Spleen (tissue), 11 donors: ENCODE data around the gene MYL12A. TPM values are rescaled to one million over a fixed set of nuclear protein-coding genes. Genes with fewer than 3 reads are reported as not detected.
"Not testable (repeated sequence)": the region's sequence is repeated elsewhere in the genome, so short reads cannot be mapped to it uniquely, and the experiment has no call there.

Experiments used
- DNase-seq: peaks from one replicate; pipeline ENCODE4 v3.0.0-alpha.2; 2020
- H3K27ac ChIP-seq, 8 donors: fragments of 200-600 bp; sonication (generic) in 7 of 8; 1 replicate in 4 of 8; 2 replicates in 4 of 8; pipeline versions ENCODE4 v1.5.0 to v1.8.0; 2016 to 2021; ENCODE audit warnings: inconsistent platforms in 4 of 8, mild to moderate bottlenecking in 4 of 8, moderate library complexity in 1 of 8
- H3K27me3 ChIP-seq, 7 donors: fragments of 200-600 bp; sonication (generic) in 6 of 7; replicated peaks in 1 of 7; 1 replicate in 4 of 7; 2 replicates in 3 of 7; pipeline versions ENCODE4 v1.5.0 to v1.8.0; 2016 to 2021; ENCODE audit warnings: inconsistent platforms in 3 of 7, mild to moderate bottlenecking in 1 of 7
- H3K36me3 ChIP-seq, 6 donors: fragments of 200-600 bp; sonication (generic) in 5 of 6; 1 replicate in 4 of 6; 2 replicates in 2 of 6; pipeline versions ENCODE4 v1.5.0 to v1.8.0; 2016 to 2021; ENCODE audit warnings: inconsistent platforms in 2 of 6
- H3K4me1 ChIP-seq, 6 donors: fragments of 200-600 bp; sonication (generic) in 5 of 6; 1 replicate in 3 of 6; 2 replicates in 3 of 6; pipeline versions ENCODE4 v1.5.0 to v1.8.0; 2016 to 2021; ENCODE audit warnings: inconsistent platforms in 3 of 6
- H3K4me3 ChIP-seq, 8 donors: fragments of 200-600 bp; sonication (generic) in 7 of 8; 1 replicate in 4 of 8; 2 replicates in 4 of 8; pipeline versions ENCODE4 v1.5.0 to v1.8.0; 2016 to 2021; ENCODE audit warnings: inconsistent platforms in 4 of 8, mild to moderate bottlenecking in 4 of 8, moderate library complexity in 2 of 8
- H3K9me3 ChIP-seq, 8 donors: fragments of 200-600 bp; sonication (generic) in 7 of 8; 1 replicate in 4 of 8; 2 replicates in 4 of 8; pipeline versions ENCODE4 v1.5.0 to v1.8.0; 2016 to 2021; ENCODE audit warnings: inconsistent platforms in 4 of 8
- CTCF ChIP-seq, 11 experiments: fragments of 200-600 bp in 7 of 11; fragments of 450-650 bp in 4 of 11; sonication (generic) in 4 of 11; IDR thresholded peaks in 8 of 11; conservative IDR thresholded peaks in 3 of 11; 1 replicate in 7 of 11; 2 replicates in 4 of 11; pipeline versions ENCODE4 v1.4.0 to v1.8.0; 2016 to 2021; ENCODE audit warnings: antibody characterized with exemption in 11 of 11, inconsistent platforms in 4 of 11, mild to moderate bottlenecking in 1 of 11
- POLR2A ChIP-seq, 3 donors: fragments of 450-650 bp; IDR thresholded peaks; one replicate each; pipeline ENCODE4 v1.5.1; 2017; ENCODE audit warnings: antibody characterized with exemption in 3 of 3, mild to moderate bottlenecking in 1 of 3
- POLR2AphosphoS5 ChIP-seq, 3 donors: sonication (generic); formaldehyde crosslinking; IDR thresholded peaks; one replicate each; pipeline ENCODE4 v1.5.1; 2017; ENCODE audit warnings: antibody characterized with exemption in 3 of 3
- WGBS, 5 donors: extraction: QIAGEN DNeasy Blood & Tissue Kit in 3 of 5; methylation state at CpG; one replicate each; pipeline versions ENCODE4 v1.1.5 to v1.1.7; 2013 to 2018; 5-methylcytosine and 5-hydroxymethylcytosine counted together
- intact Hi-C: fragments of 100-400 bp; cut with DNase I; formaldehyde crosslinking; loops from one replicate; pipeline ENCODE4 v1.15.0; 2023; ENCODE audit warnings: low total_unique reads
- polyA plus RNA-seq, 3 donors: library from polyadenylated mRNA; stranded (reverse); fragments of 200-250 nt; gene quantifications; one replicate each; pipeline ENCODE4 v1.2.1, GENCODE V29; 2013
- total RNA-seq, 7 donors: library from RNA; depleted of rRNA in 3 of 7; stranded (reverse); fragments of >200 nt in 3 of 7; fragmentation: NEBNext Ultra II Directional in 4 of 7; extraction: Animal tissue kit (Norgen Biotek cat#: 25700) in 4 of 7; gene quantifications; one replicate each; pipeline versions ENCODE4 v1.1.0 to v1.2.1, GENCODE V29; 2016 to 2021
- donor health status: healthy with polysubstance abuse.
- donor health status: DM: no; HTN: no; CAD: no; lungs with moderate emphysema.
- donor health status: DM: no; HTN: no; CAD: no.
- donor health status: Bipolar disorder and iron deficiency.
- donor health status: healthy.
- donor health status: DM: no; HTN: no; CAD: no.
- donor health status: DM: yes; HTN: yes; CAD: no.

MYL12A gene
- total and polyA plus RNA-seq, 10 donors = 422 to 675 (median 586) TPM

- 61 to 74% (median 64%) methylated on average over 3 of the region's 3 CpGs for WGBS, 5 donors
- Histone ChIP-seq H3K27ac (no peak overlapping the region), H3K36me3 (peaks cover 0 to 6% (median 0%) of the 10 kb centered on the region in 6 donors), H3K27me3 (no peaks in the 10 kb centered on the region), H3K9me3 (no peaks in the 10 kb centered on the region), H3K4me3 (no peak overlapping the region), H3K4me1 (peaks cover 0 to 9% (median 4%) of the 10 kb centered on the region in 6 donors)
- intact Hi-C loops = no loop called here
- TF ChIP-seq POLR2A (IDR thresholded peaks at IDR 0.05) (no peak), CTCF (IDR thresholded peaks at IDR 0.05 in 8 of 11, conservative IDR thresholded peaks at IDR 0.05 in 3 of 11) (no peak), POLR2AphosphoS5 (IDR thresholded peaks at IDR 0.05) (no peak)
- no peak for DNase-seq
Observed at GRCh38 chr18:3217948-3218647, 29.5 kb upstream of the MYL12A start.

GRCh38 chr18:3218819-3219218 lies 28.8 kb upstream of the MYL12A start:
- intact Hi-C loops = no loop called here

GRCh38 chr18:3219241-3219630 lies 28.4 kb upstream of the MYL12A start:
- Histone ChIP-seq H3K27ac (no peak overlapping the region), H3K4me1 (no peaks in the 10 kb centered on the region), H3K9me3 (no peaks in the 10 kb centered on the region), H3K27me3 (no peaks in the 10 kb centered on the region), H3K36me3 (peaks cover 0 to 6% (median 0%) of the 10 kb centered on the region in 6 donors), H3K4me3 (no peak overlapping the region)
- no peak for TF ChIP-seq POLR2A (IDR thresholded peaks at IDR 0.05)
- no peak for TF ChIP-seq POLR2AphosphoS5 (IDR thresholded peaks at IDR 0.05)
- TF ChIP-seq CTCF (IDR thresholded peaks at IDR 0.05 in 8 of 11, conservative IDR thresholded peaks at IDR 0.05 in 3 of 11) = no peak
- intact Hi-C loops = no loop called here
- DNase-seq = no peak
- 88 to 93% (median 90%) methylated on average over 8 of the region's 8 CpGs for WGBS, 5 donors

More at GRCh38 chr18:3218819-3219218, 28.8 kb upstream of the MYL12A start:
- Histone ChIP-seq H3K4me3 (no peak overlapping the region), H3K27ac (no peak overlapping the region), H3K36me3 (peaks cover 0 to 6% (median 0%) of the 10 kb centered on the region in 6 donors), H3K4me1 (peaks cover 0 to 1% (median 0%) of the 10 kb centered on the region in 6 donors), H3K9me3 (no peaks in the 10 kb centered on the region), H3K27me3 (no peaks in the 10 kb centered on the region)
- no peak for TF ChIP-seq CTCF (IDR thresholded peaks at IDR 0.05 in 8 of 11, conservative IDR thresholded peaks at IDR 0.05 in 3 of 11)
- TF ChIP-seq POLR2AphosphoS5 (IDR thresholded peaks at IDR 0.05) = no peak
- TF ChIP-seq POLR2A (IDR thresholded peaks at IDR 0.05) = no peak
- WGBS, 5 donors = 91 to 96% (median 93%) methylated on average over 2 of the region's 2 CpGs
- DNase-seq = no peak

- no peaks in the 10 kb centered on the region for H3K9me3 ChIP-seq
- no peak for TF ChIP-seq POLR2AphosphoS5 (IDR thresholded peaks at IDR 0.05)
- TF ChIP-seq CTCF (IDR thresholded peaks at IDR 0.05 in 8 of 11, conservative IDR thresholded peaks at IDR 0.05 in 3 of 11) = no peak
- no peak for TF ChIP-seq POLR2A (IDR thresholded peaks at IDR 0.05)
- H3K27me3 ChIP-seq = no peaks in the 10 kb centered on the region
- 84 to 91% (median 90%) methylated on average over 9 of the region's 9 CpGs for WGBS, 5 donors
- intact Hi-C loops = no loop called here
- H3K27ac ChIP-seq = no peak within 1 kb of the TSS
- H3K36me3 ChIP-seq = peaks cover 0 to 3% (median 0%) of the 10 kb centered on the region in 6 donors
- H3K4me3 ChIP-seq = no peak within 1 kb of the TSS
- H3K4me1 ChIP-seq = no peaks in the 10 kb centered on the region
- no peak for DNase-seq
Observed at GRCh38 chr18:3219631-3220335, 27.8 kb upstream of the MYL12A start, which contains the start of gene MYOM1. TSS of gene MYOM1 (minus strand) at chr18:3219968. CDS start at chr18:3215223, 4,745 bp downstream.

- H3K27ac ChIP-seq, DNase-seq, H3K27me3 ChIP-seq, H3K9me3 ChIP-seq, intact Hi-C loops, H3K4me1 ChIP-seq, H3K36me3 ChIP-seq, H3K4me3 ChIP-seq: not testable (repeated sequence)
- WGBS, 5 donors = 84 to 94% (median 89%) methylated on average over 4 of the region's 4 CpGs
Observed at GRCh38 chr18:3220868-3221267, 26.7 kb upstream of the MYL12A start.
